ENCODE results near the gene UGT1A8.
"Not testable (repeated sequence)": the region's sequence is repeated elsewhere in the genome, so short reads cannot be mapped to it uniquely, and the experiment has no call there.

UGT1A8 gene

DNA sequence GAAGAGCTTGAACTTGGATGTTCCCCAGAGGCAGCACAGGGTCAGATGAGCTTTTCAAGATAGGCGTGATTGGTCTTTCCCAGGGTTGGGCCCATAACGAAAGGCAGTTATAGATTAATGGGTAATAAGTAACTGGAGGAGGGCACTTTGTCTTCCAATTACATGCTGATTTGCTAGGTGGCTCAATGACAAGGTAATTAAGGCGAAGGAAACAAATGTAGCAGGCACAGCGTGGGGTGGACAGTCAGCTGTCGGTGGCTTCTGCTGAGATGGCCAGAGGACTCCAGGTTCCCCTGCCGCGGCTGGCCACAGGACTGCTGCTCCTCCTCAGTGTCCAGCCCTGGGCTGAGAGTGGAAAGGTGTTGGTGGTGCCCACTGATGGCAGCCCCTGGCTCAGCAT is 101.1 kb downstream of the UGT1A8 start, which contains the start of gene UGT1A4:
TSS of gene UGT1A4 (plus strand) at position 185 of the 400 bp plus-strand sequence. CDS start at position 270, 85 bp downstream.
- no peak for DNase-seq (ENCODE audit: low spot score)

DNA sequence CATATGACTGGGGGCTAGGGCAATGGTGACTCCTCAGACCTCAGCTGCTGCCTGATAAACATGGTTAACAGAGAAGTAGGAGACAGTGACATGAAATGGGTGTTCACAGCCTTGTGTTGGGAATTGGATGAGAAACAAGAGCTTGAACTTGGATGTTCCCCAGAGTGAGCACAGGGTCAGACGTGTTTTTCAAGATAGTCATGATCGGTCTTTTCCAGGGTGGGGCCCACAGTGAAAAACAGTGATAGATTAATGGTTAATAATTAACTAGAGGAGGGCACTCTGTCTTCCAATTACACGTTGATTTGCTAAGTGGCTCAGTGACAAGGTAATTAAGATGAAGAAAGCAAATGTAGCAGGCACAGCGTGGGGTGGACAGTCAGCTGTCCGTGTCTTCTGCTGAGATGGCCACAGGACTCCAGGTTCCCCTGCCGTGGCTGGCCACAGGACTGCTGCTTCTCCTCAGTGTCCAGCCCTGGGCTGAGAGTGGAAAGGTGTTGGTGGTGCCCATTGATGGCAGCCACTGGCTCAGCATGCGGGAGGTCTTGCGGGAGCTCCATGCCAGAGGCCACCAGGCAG is 111.4 kb downstream of the UGT1A8 start, which contains the start of gene UGT1A3:
TSS of gene UGT1A3 (plus strand) at position 320 of the 579 bp plus-strand sequence. CDS start at position 405, 85 bp downstream.
- no peak for DNase-seq (ENCODE audit: low spot score)

DNA sequence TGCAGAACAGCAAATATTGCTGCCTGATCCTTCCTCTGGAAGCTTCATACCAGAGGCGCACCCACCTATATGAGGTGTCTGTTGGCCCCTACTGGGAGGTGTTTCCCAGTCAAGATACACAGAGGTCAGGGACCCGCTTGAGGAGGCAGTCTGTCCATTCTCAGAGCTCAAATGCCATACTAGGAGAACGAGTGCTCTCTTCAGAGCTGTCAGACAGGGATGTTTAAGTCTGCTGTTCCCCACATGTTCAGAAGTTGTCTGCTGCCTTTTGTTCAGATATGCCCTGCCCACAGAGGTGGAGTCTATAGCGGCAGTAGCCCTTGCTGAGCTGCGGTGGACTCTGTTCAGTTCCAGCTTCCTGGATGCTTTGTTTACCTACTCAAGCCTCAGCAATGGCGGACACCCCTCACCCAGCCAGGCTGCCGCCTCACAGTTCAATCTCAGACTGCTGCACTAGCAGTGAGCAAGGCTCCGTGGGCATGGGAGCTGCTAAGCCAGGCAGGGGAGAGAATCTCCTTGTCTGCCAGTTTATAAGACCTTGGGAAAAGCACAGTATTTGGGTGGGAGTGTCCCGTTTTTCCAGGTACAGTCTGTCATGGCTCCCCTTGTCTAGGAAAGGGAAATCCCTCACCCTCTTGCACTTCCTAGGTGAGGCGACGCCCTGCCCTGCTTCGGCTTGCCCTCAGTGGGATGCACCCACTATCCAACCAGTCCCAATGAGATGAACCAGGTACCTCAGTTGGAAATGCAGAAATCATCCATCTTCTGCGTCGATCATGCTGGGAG is 119.6 kb downstream of the UGT1A8 start:
- DNase-seq (ENCODE audit: low spot score): not testable (repeated sequence)

DNA sequence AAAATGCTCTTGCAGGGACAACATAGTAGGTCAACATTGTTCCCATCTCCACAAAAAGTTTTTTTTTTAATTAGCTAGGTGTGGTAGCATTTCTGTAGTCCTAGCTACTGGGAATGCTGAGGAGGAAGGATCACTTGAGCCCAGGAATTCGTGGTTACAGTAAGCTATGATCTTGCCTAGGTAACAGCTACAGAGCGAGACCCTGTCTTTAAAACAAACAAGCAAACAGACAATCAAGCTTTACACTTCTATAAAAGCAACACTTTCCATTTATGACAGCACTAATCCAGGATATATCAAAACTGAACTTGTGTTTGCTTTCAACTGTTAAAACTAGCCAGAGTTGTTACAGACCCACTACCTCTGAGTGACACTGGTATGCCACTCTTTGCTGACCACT is 123.4 kb downstream of the UGT1A8 start:
- no peak for DNase-seq (ENCODE audit: low spot score)

DNA sequence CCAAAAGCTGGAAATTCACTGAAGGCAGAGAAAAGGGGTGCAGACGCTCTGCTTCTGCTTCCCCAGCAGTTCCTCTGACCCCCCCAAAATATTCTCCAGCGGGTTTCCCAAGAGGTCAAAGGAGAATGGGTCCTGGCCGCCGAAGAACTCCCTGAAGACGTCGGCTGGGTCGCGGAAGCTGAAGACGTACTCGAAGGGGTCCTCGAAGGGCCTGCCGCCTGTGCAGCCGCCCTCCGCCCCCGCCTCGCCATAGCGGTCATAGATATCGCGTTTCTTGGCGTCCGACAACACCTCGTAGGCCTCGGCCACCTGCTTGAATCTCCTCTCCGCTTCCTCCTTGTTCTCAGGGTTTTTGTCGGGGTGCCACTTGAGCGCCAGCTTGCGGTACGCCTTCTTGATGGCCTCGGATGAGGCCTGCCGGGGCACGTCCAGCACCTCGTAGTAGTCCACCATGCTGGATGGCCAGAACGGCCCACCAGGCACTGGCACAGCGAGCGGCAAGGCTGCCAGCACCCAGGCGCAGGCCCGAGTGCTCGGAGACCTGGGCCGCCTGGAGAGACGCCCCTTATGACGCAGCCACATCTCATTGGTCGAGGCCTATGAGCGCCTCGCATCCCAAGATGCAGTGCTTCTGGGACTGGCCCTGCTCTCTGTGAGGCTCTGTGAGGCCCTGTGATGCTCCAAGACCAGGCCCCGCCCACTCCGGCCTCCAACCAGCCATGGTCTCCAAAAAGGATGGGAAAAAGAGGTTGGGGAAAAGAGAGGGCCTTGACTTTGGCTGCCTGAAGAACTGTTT is 126.2 kb downstream of the UGT1A8 start:
- DNase-seq (ENCODE audit: low spot score): no peak

DNA sequence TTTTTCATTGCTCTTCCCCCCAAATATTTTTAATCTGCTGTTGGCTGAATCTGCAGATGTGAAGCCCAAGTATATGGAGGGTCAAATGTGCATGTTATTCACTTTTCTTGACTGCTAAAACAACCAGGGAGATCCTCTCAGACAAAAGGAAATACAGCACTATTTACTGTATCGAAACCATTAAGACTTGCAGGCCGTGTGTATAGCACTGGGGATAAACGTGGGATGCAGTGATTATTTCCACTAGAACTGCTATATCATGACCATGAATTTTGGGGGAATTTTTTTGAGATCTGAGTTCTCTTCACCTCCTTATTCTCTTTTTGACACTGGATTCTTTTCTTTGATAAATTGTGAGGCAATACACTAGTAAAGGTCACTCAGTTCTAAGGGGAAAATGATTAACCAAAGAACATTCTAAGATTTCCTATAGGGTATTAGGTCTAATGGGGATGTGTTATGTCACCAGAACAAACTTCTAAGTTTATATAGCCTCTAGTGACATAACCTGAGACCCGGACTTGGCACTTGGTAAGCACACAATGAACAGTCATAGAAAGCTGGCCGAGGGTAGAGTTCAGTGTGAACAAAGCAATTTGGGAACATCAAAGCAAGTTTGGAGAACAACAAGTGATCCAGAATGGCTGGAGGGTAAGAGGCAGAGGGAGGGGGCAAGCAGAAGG is 127.8 kb downstream of the UGT1A8 start:
- DNase-seq (ENCODE audit: low spot score): no peak

DNA sequence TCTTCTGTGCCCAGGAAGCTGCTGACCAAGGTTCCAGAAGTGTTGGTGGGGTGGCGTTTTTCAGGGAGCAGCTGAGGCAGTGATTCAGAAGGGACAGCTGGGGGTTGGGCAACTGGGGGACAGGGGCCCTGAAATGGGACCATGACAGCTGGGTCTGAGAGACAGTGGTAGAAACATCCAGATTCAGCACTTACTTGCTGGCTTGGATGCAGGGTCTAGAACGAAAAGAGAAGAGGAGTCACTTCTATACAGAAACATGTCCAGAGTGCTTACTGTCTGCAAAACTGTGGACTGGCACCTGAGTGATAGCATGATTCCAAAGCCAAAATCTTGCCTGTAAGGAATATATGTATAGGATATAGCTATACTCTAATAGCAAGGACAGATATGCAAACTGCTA is 128.4 kb downstream of the UGT1A8 start:
- not testable (repeated sequence) for DNase-seq (ENCODE audit: low spot score)

DNA sequence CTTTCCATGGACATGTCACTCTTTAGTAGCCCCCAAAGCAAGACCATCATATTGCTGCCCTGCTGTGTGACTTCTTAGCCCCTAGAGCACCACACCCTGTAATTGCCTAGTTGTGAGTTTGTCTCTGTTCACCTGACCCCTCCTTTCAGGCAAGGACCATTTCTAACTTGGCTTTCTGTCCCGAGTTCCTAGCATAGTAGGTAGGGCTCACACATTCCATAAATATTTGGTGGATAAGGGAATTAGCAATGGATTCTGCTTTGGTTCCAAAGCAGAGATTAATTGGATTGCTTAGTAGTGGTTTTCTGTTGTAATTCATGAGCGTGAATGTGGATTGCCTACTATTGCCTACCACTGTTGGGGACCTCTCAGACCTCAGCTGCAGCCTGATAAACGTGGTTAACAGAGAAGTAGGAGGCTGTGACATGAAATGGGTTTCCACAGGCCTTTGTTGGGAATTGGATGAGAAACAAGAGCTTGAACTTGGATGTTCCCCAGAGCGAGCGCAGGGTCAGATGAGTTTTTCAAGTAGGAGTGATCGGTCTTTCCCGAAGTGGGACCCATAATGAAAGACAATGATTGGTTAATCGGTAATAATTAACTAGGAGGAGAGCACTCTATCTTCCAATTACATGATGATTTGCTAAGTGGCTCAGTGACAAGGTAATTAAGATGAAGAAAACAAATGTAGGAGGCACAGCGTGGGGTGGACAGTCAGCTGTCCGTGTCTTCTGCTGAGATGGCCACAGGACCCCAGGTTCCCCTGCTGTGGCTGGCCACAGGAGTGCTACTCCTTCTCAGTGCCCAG is 129.2 kb downstream of the UGT1A8 start:
- no peak for DNase-seq (ENCODE audit: low spot score)

DNA sequence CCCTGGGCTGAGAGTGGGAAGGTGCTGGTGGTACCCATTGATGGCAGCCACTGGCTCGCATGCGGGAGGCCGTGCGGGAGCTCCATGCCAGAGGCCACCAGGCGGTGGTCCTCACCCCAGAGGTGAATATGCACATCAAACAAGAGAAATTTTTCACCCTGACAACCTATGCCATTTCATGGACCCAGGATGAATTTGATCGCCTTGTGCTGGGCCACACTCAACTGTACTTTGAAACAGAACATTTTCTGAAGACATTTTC is 129.8 kb downstream of the UGT1A8 start:
- DNase-seq (ENCODE audit: low spot score): no peak

DNA sequence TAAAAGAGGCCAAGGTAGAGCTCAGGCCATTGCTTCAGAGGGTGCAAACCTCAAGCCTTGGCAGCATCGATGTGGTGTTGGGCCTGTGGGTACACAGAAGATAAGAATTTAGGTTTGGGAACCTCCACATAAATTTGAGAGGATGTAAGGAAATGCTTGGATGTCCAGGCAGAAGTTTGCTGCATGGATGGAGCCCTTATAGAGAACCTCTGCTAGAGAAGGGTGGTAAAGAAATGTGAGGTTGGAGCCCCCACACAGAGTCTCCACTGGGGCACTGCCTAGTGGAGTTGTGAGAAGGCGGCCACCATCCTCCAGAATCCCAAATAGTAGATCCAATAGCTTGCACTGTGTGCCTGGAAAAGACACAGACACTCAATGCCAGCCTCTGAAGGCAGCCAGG is 133.3 kb downstream of the UGT1A8 start:
- not testable (repeated sequence) for DNase-seq (ENCODE audit: low spot score)

DNA sequence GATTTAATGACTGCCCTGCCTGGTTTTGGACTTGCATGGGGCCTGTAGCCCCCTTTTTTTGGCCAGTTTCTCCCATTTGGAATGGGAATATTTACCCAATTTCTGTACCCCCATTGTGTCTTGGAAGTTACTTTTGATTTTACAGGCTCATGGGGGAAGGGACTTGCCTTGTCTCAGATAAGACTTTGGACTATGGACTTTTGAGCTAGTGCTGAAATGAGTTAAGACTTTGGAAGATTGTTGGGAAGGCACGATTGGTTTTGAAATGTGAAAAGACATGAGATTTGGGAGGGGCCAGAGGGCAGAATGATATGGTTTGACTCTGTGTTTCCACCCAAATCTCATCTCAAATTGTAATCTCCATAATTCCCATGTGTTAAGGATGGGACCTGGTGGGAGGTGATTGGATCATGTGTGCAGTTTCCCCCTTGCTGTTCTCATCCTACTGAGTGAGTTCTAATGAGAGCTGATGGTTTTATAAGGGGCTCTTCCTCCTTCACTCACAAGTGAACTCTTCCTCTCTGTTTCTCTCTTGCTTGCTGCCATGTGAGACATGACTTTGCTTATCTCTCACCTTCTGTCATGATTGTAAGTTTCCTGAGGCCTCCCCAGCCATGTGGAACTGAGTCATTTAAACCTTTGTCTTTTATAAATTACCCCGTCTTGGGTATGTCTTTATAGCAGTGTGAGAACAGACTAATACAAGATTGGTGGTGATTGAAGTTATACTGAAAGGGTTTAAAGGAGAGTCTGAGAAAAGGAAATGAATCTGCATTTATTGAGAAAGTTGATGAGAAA is 134.0 kb downstream of the UGT1A8 start:
- DNase-seq (ENCODE audit: low spot score): not testable (repeated sequence)

DNA sequence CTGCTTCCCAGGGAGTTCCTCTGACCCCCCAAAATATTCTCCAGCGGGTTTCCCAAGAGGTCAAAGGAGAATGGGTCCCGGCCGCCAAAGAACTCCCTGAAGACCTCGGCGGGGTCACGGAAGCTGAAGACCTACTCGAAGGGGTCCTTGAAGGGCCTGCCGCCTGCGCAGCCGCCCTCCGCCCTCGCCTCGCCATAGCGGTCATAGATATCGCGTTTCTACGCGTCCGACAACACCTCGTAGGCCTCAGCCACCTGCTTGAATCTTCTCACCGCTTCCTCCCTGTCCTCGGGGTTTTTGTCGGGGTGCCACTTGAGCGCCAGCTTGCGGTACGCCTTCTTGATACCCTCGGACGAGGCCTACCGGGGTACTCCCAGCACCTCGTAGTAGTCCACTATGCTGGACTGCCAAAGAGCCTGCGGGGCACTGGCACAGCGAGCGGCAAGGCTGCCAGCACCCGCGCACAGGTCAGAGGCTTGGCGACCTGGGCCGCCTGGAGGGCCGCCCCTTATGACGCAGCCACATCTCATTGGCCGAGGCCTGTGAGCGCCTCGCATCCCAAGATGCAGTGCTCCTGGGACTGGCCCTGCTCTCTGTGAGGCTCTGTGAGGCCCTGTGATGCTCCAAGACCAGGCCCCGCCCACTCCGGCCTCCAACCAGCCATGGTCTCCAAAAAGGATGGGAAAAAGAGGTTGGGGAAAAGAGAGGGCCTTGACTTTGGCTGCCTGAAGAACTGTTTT is 137.6 kb downstream of the UGT1A8 start:
- no peak for DNase-seq (ENCODE audit: low spot score)

DNA sequence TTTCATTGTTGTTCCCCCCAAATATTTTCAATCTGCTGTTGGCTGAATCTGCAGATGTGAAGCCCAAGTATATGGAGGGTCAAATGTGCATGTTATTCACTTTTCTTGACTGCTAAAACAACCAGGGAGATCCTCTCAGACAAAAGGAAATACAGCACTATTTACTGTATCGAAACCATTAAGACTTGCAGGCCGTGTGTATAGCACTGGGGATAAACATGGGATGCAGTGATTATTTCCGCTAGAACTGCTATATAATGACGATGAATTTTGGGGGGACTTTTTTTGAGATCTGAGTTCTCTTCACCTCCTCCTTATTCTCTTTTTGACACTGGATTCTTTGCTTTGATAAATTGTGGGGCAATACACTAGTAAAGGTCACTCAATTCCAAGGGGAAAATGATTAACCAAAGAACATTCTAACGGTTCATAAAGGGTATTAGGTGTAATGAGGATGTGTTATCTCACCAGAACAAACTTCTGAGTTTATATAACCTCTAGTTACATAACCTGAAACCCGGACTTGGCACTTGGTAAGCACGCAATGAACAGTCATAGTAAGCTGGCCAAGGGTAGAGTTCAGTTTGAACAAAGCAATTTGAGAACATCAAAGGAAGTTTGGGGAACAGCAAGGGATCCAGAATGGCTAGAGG is 139.1 kb downstream of the UGT1A8 start:
- DNase-seq (ENCODE audit: low spot score): no peak

DNA sequence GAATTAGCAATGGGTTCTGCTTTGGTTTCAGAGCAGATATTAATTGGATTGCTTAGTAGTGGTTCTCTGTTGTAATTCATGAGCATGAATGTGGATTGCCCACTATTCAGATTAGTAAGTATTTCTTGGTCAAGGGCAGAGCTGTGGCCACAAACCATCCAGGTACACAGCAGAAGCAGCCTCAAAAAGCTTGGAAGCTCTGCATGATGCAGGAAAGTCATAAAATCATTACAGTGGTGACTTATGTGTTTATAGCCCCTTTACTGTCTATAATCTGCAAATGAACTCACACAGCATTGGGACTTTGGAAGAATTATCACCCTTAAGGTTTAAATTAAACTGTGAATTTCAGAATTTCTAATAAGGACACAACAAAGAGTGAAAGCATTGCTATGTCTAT is 140.7 kb downstream of the UGT1A8 start:
- no peak for DNase-seq (ENCODE audit: low spot score)

DNA sequence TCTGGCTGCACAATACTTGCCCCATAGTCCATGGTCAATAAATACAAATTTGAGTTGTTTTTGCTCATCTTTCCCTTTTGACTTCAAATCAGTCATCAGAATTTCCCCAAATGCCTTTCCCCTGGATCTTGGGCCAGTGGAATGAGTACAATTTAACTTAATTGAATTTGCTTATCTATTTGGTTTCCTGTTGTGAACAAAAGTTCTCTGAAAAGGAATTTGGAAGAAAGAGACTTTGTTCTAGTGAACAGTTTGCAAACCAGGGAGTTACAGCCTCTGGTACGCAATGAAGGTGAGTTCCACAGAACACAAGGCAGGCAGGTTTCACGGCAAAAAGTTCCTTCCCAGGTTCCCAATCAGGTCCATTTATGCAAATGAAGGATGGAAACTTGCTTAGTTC is 141.4 kb downstream of the UGT1A8 start:
- DNase-seq (ENCODE audit: low spot score): no peak

DNA sequence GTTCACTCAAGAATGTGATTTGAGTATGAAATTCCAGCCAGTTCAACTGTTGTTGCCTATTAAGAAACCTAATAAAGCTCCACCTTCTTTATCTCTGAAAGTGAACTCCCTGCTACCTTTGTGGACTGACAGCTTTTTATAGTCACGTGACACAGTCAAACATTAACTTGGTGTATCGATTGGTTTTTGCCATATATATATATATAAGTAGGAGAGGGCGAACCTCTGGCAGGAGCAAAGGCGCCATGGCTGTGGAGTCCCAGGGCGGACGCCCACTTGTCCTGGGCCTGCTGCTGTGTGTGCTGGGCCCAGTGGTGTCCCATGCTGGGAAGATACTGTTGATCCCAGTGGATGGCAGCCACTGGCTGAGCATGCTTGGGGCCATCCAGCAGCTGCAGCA is 142.6 kb downstream of the UGT1A8 start, which contains the start of gene UGT1A1:
TSS of gene UGT1A1 (plus strand) at position 228 of the 400 bp plus-strand sequence. CDS start at position 246, 18 bp downstream.
- no peak for DNase-seq (ENCODE audit: low spot score)

DNA sequence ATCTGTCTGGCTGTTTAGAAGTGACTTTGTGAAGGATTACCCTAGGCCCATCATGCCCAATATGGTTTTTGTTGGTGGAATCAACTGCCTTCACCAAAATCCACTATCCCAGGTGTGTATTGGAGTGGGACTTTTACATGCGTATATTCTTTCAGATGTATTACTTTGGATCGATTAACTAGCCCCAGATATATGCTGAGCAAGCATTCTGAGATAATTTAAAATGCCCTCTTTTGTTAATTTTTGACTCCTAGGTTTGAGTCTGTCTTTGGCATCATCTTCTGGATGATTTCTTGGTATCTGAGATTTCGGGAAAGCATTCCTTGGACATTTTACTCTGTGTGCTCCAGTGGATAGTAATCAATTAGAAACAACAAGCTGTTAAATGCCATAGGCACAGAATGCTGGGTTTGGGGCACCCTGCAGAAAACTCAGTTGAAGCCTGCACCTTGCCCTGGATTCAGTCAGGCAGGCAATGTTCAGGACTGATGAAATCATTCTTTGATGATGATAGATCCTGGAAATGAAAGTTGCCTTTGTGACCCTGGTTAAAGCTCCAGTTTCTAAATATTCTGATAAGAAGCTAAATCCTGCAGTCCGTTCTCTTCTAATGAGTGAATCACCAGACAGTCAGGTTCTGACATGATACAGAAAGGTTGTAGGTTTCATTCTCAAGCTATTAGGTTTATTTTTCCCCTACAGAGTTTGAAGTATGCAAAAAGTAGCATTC is 143.8 kb downstream of the UGT1A8 start:
- DNase-seq (ENCODE audit: low spot score): no peak

DNA sequence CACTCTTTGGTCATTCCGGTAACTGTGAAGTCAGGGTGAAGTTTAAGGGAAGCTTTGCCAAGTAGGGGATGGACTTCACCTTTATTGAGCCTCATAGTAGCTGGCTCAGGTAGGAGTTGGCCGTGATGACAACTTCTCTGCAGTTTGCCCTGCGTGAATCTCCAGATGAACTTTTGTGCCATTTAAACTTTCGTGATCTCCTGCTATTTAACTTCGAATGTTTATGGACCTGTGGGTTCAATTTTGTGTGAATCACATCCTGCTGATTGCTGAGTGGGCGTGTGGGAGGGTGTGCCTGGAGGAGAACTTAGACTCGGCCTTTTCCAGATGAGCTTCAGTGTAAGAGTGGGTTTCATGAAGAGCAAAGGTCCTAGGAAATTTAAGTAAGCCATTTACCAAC is 146.8 kb downstream of the UGT1A8 start:
- DNase-seq (ENCODE audit: low spot score): no peak

DNA sequence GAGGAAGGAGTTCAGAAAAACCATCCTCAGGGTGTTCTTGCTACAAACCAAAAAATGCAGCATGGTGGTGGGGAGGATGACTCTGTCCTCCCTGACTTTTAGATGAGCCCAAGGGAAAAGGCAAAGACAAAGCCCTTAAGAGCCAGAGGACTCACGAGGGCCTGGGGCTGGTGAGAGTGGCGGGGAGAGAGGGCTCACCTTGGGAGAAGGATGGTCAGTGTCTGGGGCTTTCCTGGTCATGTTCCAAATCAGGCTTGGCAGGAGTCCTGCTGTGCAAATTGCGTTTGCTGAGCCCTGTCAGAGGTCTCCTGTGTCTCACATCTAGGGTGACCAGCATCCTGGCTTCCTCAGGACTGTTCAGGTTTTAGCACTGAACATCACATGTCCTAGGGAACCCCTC is 147.3 kb downstream of the UGT1A8 start:
- DNase-seq (ENCODE audit: low spot score): no peak

Measured in putamen (tissue), 1 donor.